HepG2 (cell line): ENCODE results near the gene ATL2. TPM values are rescaled to one million over a fixed set of nuclear protein-coding genes. Genes with fewer than 3 reads are reported as not detected.

Experiments used
- AKNA ChIP-seq: sonication (generic); formaldehyde crosslinking; IDR thresholded peaks from 2 replicates; pipeline ENCODE4 v1.4.0; 2020; ENCODE audit warnings: missing genetic modification reagents, borderline replicate concordance
- HOMEZ ChIP-seq: IDR thresholded peaks from 2 replicates; pipeline ENCODE4 v1.6.1; 2016; ENCODE audit warnings: low read depth
- KLF13 ChIP-seq: sonication (generic); formaldehyde crosslinking; IDR thresholded peaks from 2 replicates; pipeline ENCODE4 v1.4.0; 2020; ENCODE audit warnings: mild to moderate bottlenecking, missing genetic modification reagents
- PAX8 ChIP-seq: sonication (generic); formaldehyde crosslinking; IDR thresholded peaks from 2 replicates; pipeline ENCODE4 v1.8.0; 2022; ENCODE audit warnings: mild to moderate bottlenecking, missing genetic modification reagents, borderline replicate concordance
- SOX6 ChIP-seq, 2 experiments: fragments of 450-650 bp in 1 of 2; sonication (generic) in 1 of 2; formaldehyde crosslinking in 1 of 2; IDR thresholded peaks; 2 replicates each; pipeline versions ENCODE4 v1.4.0 to v1.6.1; 2017 to 2020; ENCODE audit warnings: antibody characterized with exemption in 1 of 2, mild to moderate bottlenecking in 1 of 2, missing genetic modification reagents in 1 of 2
- TBL1XR1 ChIP-seq: fragments of 150-350 bp; IDR thresholded peaks from 2 replicates; pipeline ENCODE4 v1.6.1; 2014; ENCODE audit warnings: borderline replicate concordance, low read length; ENCODE audit not compliant: partially characterized antibody
- ZNF260 ChIP-seq: sonication (generic); formaldehyde crosslinking; IDR thresholded peaks from 2 replicates; pipeline ENCODE4 v1.4.0; 2020; ENCODE audit warnings: missing genetic modification reagents, low read depth, mild to moderate bottlenecking, borderline replicate concordance
- ZNF501 ChIP-seq: sonication (generic); formaldehyde crosslinking; IDR thresholded peaks from 2 replicates; pipeline ENCODE4 v1.5.1; 2020; ENCODE audit warnings: mild to moderate bottlenecking, moderate library complexity, missing genetic modification reagents
- ZNF589 ChIP-seq: sonication (generic); formaldehyde crosslinking; conservative IDR thresholded peaks from 2 replicates; pipeline ENCODE4 v1.8.0; 2022; ENCODE audit warnings: mild to moderate bottlenecking, moderate library complexity, missing genetic modification reagents
- ZNF674 ChIP-seq: sonication (generic); formaldehyde crosslinking; IDR thresholded peaks from 2 replicates; pipeline ENCODE4 v1.5.0; 2020; ENCODE audit warnings: low read depth, mild to moderate bottlenecking, missing genetic modification reagents
- ZNF773 ChIP-seq: sonication (generic); formaldehyde crosslinking; IDR thresholded peaks from 2 replicates; pipeline ENCODE4 v1.4.0; 2020; ENCODE audit warnings: missing genetic modification reagents, borderline replicate concordance
- polyA plus RNA-seq, 8 experiments: library from polyadenylated mRNA; depleted of rRNA in 3 of 8; stranded (reverse) in 7 of 8; unstranded in 1 of 8; fragments of >200 nt; fragmentation: Illumina TruSeq in 4 of 8; extraction: Trizol in 4 of 8; gene quantifications; 2 replicates each; pipeline versions ENCODE4 v1.2.1 to v1.2.3, GENCODE V29; 2011 to 2016; ENCODE audit warnings: low read depth in 4 of 8, missing spikeins in 1 of 8, mixed read lengths in 1 of 8; ENCODE audit not compliant: insufficient read depth in 1 of 8
- total RNA-seq, 5 experiments: library from RNA; depleted of rRNA; stranded (reverse); fragments of >200 nt; fragmentation: Illumina TruSeq; extraction: Trizol; gene quantifications; 2 replicates each; pipeline ENCODE4 v1.2.3, GENCODE V29; 2016; ENCODE audit warnings: low read depth in 1 of 5
- TF ChIP-seq, protein P1 (sequence below): sonication (generic); formaldehyde crosslinking; conservative IDR thresholded peaks from 2 replicates; pipeline ENCODE4 v1.5.0; 2020; ENCODE audit warnings: missing genetic modification reagents
- TF ChIP-seq, protein P2 (sequence below): sonication (generic); formaldehyde crosslinking; IDR thresholded peaks from 2 replicates; pipeline ENCODE4 v1.4.0; 2020; ENCODE audit warnings: missing genetic modification reagents, borderline replicate concordance
- TF ChIP-seq, protein P3 (sequence below): sonication (generic); formaldehyde crosslinking; IDR thresholded peaks from 2 replicates; pipeline ENCODE4 v1.5.0; 2020; ENCODE audit warnings: missing genetic modification reagents, mild to moderate bottlenecking, borderline replicate concordance

The ATL2 gene
- total and polyA plus RNA-seq, 2 of the 13 experiments (the other 11 are each of a cell fraction or from before 2014, with no cell fraction given), result 56.5 to 119 TPM

DNA sequence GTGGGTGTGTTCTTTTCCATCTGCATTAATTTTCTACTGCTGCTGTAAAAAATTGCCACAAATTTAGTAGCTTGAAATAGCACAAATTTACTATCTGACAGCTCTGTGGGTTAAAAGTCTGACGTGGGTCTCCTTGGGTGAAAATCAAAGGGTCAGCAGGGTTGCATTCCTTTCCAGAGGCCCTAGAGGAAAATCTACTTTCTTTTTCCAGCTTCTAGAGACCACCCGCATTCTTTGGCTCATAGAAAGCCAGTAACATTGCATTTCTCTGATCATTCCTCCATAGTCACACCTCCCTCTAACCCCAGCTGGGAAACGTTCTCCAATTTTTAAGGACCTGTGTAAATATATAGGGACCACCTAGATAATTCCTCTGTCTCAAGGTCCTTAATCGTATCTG is 128.8 kb downstream of the ATL2 start (continued):
- TF ChIP-seq AKNA (CRISPR knock-in tag) (no peak), ZNF773 (no peak), SOX6 (IDR thresholded peaks at IDR 0.05) (no peak), SOX6 (CRISPR knock-in tag; IDR thresholded peaks at IDR 0.05) (no peak), ZNF260 (no peak), ZNF501 (CRISPR knock-in tag) (no peak), TBL1XR1 (no peak), ZNF674 (CRISPR knock-in tag) (no peak), ZNF589 (CRISPR knock-in tag) (no peak), KLF13 (CRISPR knock-in tag) (no peak), PAX8 (no peak), HOMEZ (CRISPR knock-in tag) (no peak)
- TF ChIP-seq, protein P1, sequence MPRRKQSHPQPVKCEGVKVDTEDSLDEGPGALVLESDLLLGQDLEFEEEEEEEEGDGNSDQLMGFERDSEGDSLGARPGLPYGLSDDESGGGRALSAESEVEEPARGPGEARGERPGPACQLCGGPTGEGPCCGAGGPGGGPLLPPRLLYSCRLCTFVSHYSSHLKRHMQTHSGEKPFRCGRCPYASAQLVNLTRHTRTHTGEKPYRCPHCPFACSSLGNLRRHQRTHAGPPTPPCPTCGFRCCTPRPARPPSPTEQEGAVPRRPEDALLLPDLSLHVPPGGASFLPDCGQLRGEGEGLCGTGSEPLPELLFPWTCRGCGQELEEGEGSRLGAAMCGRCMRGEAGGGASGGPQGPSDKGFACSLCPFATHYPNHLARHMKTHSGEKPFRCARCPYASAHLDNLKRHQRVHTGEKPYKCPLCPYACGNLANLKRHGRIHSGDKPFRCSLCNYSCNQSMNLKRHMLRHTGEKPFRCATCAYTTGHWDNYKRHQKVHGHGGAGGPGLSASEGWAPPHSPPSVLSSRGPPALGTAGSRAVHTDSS (CRISPR knock-in tag), result no peak
- TF ChIP-seq, protein P2, sequence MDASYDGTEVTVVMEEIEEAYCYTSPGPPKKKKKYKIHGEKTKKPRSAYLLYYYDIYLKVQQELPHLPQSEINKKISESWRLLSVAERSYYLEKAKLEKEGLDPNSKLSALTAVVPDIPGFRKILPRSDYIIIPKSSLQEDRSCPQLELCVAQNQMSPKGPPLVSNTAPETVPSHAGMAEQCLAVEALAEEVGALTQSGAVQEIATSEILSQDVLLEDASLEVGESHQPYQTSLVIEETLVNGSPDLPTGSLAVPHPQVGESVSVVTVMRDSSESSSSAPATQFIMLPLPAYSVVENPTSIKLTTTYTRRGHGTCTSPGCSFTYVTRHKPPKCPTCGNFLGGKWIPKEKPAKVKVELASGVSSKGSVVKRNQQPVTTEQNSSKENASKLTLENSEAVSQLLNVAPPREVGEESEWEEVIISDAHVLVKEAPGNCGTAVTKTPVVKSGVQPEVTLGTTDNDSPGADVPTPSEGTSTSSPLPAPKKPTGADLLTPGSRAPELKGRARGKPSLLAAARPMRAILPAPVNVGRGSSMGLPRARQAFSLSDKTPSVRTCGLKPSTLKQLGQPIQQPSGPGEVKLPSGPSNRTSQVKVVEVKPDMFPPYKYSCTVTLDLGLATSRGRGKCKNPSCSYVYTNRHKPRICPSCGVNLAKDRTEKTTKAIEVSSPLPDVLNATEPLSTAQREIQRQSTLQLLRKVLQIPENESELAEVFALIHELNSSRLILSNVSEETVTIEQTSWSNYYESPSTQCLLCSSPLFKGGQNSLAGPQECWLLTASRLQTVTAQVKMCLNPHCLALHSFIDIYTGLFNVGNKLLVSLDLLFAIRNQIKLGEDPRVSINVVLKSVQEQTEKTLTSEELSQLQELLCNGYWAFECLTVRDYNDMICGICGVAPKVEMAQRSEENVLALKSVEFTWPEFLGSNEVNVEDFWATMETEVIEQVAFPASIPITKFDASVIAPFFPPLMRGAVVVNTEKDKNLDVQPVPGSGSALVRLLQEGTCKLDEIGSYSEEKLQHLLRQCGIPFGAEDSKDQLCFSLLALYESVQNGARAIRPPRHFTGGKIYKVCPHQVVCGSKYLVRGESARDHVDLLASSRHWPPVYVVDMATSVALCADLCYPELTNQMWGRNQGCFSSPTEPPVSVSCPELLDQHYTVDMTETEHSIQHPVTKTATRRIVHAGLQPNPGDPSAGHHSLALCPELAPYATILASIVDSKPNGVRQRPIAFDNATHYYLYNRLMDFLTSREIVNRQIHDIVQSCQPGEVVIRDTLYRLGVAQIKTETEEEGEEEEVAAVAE, result no peak
- TF ChIP-seq, protein P3, sequence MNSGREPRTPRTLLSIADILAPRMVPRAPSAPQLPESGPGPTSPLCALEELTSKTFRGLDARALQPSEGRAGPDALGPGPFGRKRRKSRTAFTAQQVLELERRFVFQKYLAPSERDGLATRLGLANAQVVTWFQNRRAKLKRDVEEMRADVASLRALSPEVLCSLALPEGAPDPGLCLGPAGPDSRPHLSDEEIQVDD, result no peak
